Measurements from ENCODE around the gene JPT2. TPM values are rescaled to one million over a fixed set of nuclear protein-coding genes. Genes with fewer than 3 reads are reported as not detected.

The JPT2 gene
- total and polyA plus RNA-seq, 2 experiments from 2014 or later, result 9.2 to 52.0 TPM

DNA sequence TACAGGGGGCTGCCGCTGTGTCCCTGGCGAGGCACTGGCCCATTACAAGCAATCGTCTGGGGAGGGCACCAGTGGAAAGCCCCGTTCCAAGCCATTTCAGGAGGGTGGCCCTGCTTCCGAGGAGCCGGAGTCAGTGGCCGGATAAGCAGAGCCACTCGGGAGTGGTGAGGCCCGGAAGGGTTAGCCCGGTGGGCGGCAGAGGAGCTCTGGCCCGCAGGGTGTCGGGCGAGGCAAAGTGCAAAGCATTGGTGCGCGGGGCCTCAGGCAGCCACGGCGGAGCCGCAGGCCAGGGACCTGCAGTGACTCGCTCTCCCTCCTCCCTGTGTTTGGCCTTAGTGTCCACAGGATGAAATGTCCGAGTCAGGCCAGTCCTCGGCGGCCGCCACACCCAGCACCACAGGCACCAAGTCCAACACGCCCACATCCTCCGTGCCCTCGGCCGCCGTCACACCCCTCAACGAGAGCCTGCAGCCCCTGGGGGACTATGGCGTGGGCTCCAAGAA, 68.7 kb downstream of the JPT2 start:
- Histone ChIP-seq H4K20me1 (ENCODE audit: insufficient read depth, poor library complexity, severe bottlenecking) (no peaks in the 10 kb centered on the region), H3K36me3 (replicated peaks; ENCODE audit: insufficient read depth, low read depth) (no peaks in the 10 kb centered on the region), H3K4me3 (no peak overlapping the region), H3K9me2 (replicated peaks; ENCODE audit: insufficient read depth) (no peaks in the 10 kb centered on the region), H3K79me2 (no peaks in the 10 kb centered on the region), H3K27ac (no peak overlapping the region), H2AFZ (no peak overlapping the region), H3K4me1 (ENCODE audit: insufficient read depth) (no peaks in the 10 kb centered on the region), H3K9me3 (ENCODE audit: low read depth) (no peaks in the 10 kb centered on the region), H3K27me3 (no peaks in the 10 kb centered on the region), H3K4me2 (no peak overlapping the region)
- 95% methylated on average over 31 of the region's 31 CpGs for WGBS (ENCODE audit: low lambda C conversion rate, missing lambda C conversion rate)
- no peak for DNase-seq (ENCODE audit: low spot score)
- TF ChIP-seq, protein P1, sequence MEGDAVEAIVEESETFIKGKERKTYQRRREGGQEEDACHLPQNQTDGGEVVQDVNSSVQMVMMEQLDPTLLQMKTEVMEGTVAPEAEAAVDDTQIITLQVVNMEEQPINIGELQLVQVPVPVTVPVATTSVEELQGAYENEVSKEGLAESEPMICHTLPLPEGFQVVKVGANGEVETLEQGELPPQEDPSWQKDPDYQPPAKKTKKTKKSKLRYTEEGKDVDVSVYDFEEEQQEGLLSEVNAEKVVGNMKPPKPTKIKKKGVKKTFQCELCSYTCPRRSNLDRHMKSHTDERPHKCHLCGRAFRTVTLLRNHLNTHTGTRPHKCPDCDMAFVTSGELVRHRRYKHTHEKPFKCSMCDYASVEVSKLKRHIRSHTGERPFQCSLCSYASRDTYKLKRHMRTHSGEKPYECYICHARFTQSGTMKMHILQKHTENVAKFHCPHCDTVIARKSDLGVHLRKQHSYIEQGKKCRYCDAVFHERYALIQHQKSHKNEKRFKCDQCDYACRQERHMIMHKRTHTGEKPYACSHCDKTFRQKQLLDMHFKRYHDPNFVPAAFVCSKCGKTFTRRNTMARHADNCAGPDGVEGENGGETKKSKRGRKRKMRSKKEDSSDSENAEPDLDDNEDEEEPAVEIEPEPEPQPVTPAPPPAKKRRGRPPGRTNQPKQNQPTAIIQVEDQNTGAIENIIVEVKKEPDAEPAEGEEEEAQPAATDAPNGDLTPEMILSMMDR (IDR thresholded peaks at IDR 0.05; ENCODE audit: poor library complexity), result no peak
- TF ChIP-seq EZH2phosphoT487 (IDR thresholded peaks at IDR 0.05; ENCODE audit: low read depth, severe bottlenecking, unreplicated experiment) (no peak), EZH2 (IDR thresholded peaks at IDR 0.05; ENCODE audit: borderline replicate concordance) (no peak)

DNA sequence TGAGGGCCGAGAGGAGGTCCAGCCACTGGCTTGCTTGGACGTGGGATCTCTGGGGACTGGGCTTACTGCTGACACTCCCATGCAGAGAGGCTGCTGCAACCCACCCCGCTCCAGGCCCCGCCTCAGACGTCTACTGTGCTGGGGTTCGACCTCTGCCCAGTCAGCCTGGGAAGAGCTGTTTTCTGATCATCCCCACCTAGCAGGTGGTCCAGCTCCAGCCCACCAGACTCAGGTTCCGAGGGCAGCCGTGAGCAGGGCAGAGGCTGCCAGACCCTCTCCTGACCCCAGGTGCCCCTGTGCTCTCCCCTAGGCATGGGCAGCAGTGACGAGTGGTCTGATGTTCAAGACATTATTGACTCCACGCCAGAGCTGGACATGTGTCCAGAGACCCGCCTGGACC, 69.9 kb downstream of the JPT2 start:
- H3K4me2 ChIP-seq, result no peak overlapping the region
- DNase-seq (ENCODE audit: low spot score), result no peak
- H2AFZ ChIP-seq, result no peak overlapping the region
- no peaks in the 10 kb centered on the region for H3K4me1 ChIP-seq (ENCODE audit: insufficient read depth)
- TF ChIP-seq, protein P1 (IDR thresholded peaks at IDR 0.05; ENCODE audit: poor library complexity), result no peak
- no peak for TF ChIP-seq EZH2 (IDR thresholded peaks at IDR 0.05; ENCODE audit: borderline replicate concordance)
- H3K9me3 ChIP-seq (ENCODE audit: low read depth), result no peaks in the 10 kb centered on the region
- H3K27me3 ChIP-seq, result no peaks in the 10 kb centered on the region
- no peaks in the 10 kb centered on the region for H3K36me3 ChIP-seq (replicated peaks; ENCODE audit: insufficient read depth, low read depth)
- no peaks in the 10 kb centered on the region for H4K20me1 ChIP-seq (ENCODE audit: insufficient read depth, poor library complexity, severe bottlenecking)
- H3K79me2 ChIP-seq, result no peaks in the 10 kb centered on the region
- no peak overlapping the region for H3K4me3 ChIP-seq
- H3K9me2 ChIP-seq (replicated peaks; ENCODE audit: insufficient read depth), result no peaks in the 10 kb centered on the region
- no peak overlapping the region for H3K27ac ChIP-seq
- WGBS (ENCODE audit: low lambda C conversion rate, missing lambda C conversion rate), result 92% methylated on average over 11 of the region's 11 CpGs

DNA sequence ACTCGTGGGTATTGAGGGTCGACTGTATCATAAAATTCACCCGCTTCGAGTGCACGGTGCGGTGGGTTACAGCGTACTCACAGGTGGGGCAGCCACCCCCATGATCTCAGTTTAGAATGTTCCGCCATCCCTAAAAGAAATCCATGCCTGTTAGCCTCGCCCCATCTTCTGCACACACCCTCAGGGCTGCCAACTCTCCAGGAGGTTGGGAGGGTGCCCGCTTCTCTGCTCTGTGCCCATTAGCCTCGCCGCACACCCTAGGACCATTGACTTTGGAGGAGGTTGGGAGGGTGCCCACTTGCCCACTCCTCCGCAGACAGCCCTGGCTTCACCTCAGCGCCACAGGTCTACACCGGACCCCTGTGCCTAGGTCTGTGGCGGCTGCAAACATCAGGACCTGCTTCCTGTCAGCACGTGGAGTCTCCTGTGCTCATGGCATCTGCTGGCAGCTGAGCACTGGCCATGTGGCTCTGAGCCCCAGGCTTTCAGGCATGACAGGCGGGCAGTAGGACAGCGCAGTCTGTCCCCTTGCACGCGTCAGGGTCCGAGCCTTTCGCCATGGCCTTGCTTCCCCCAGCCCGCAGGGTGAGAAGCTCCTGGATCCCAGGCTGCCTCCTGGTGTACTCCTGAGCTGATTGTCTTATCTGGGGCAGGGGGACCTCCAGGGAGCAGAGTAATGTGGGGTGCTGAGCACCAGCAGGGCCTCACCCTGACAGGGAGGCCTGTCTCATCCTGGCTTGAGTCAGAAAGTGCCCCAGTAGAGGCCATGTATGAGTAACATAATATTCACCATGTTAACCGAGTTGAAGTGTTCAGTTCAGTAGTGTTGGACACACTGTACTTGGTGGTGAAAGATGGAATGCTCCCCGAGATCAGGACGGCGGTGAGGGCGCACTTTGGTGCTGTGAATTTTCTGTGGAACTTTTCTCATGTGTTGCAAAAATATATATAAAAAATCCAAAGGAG, 71.4 kb downstream of the JPT2 start:
- Histone ChIP-seq H4K20me1 (ENCODE audit: insufficient read depth, poor library complexity, severe bottlenecking) (no peaks in the 10 kb centered on the region), H3K9me2 (replicated peaks; ENCODE audit: insufficient read depth) (no peaks in the 10 kb centered on the region), H3K4me3 (no peak overlapping the region), H2AFZ (no peak overlapping the region), H3K36me3 (replicated peaks; ENCODE audit: insufficient read depth, low read depth) (no peaks in the 10 kb centered on the region), H3K27me3 (no peaks in the 10 kb centered on the region), H3K79me2 (no peaks in the 10 kb centered on the region), H3K27ac (no peak overlapping the region), H3K4me1 (ENCODE audit: insufficient read depth) (no peaks in the 10 kb centered on the region), H3K4me2 (no peak overlapping the region), H3K9me3 (ENCODE audit: low read depth) (no peaks in the 10 kb centered on the region)
- WGBS (ENCODE audit: low lambda C conversion rate, missing lambda C conversion rate), result 97% methylated on average over 29 of the region's 29 CpGs
- DNase-seq (ENCODE audit: low spot score), result no peak
- TF ChIP-seq EZH2phosphoT487 (IDR thresholded peaks at IDR 0.05; ENCODE audit: low read depth, severe bottlenecking, unreplicated experiment) (no peak), EZH2 (IDR thresholded peaks at IDR 0.05; ENCODE audit: borderline replicate concordance) (no peak)
- TF ChIP-seq, protein P1 (IDR thresholded peaks at IDR 0.05; ENCODE audit: poor library complexity), result no peak

Small RNA genes within 50 kb of the gene (microRNA-seq; reads per million reads assigned to microRNA genes)
- 17.9 reads per million, percentile 36 among the genes with 10 or more reads in this experiment for gene MIR3177

Small RNA genes within 50 kb of the gene (small RNA-seq; reads per million reads assigned to genes)
- gene MIR3177, result 0.87 reads per million, percentile 66 among the genes with 10 or more reads in this experiment

Other genes with a start within 250 kb of the JPT2 start
- gene PERCC1, start 247.2 kb upstream of the JPT2 start, total RNA-seq, result 2.0 and 2.5 TPM in 2 replicates
- gene PERCC1, start 247.2 kb upstream of the JPT2 start, polyA plus RNA-seq, result not detected in 2 replicates
- 0.33 and 0.64 TPM in 2 replicates for gene CCDC154, start 233.7 kb upstream of the JPT2 start, total RNA-seq
- 1.6 and 4.6 TPM in 2 replicates for gene CCDC154, start 233.7 kb upstream of the JPT2 start, polyA plus RNA-seq
- 47.4 and 56.3 TPM in 2 replicates for gene CLCN7, start 203.3 kb upstream of the JPT2 start, total RNA-seq
- gene CLCN7, start 203.3 kb upstream of the JPT2 start, polyA plus RNA-seq, result 107 and 127 TPM in 2 replicates
- gene PTX4, start 189.3 kb upstream of the JPT2 start, total RNA-seq, result not detected in 2 replicates
- not detected in 2 replicates for gene PTX4, start 189.3 kb upstream of the JPT2 start, polyA plus RNA-seq
- gene TELO2, start 184.9 kb upstream of the JPT2 start, total RNA-seq, result 12.0 and 22.8 TPM in 2 replicates
- gene TELO2, start 184.9 kb upstream of the JPT2 start, polyA plus RNA-seq, result 50.9 and 60.3 TPM in 2 replicates
- gene TMEM204, start 144.6 kb upstream of the JPT2 start, total RNA-seq, result 4.7 and 5.4 TPM in 2 replicates
- 2.7 and 4.3 TPM in 2 replicates for gene TMEM204, start 144.6 kb upstream of the JPT2 start, polyA plus RNA-seq
- 18.8 and 21.5 TPM in 2 replicates for gene IFT140, start 66.2 kb upstream of the JPT2 start, total RNA-seq
- gene IFT140, start 66.2 kb upstream of the JPT2 start, polyA plus RNA-seq, result 18.5 and 22.9 TPM in 2 replicates
- 7.0 and 8.2 TPM in 2 replicates for gene CRAMP1, start 65.9 kb upstream of the JPT2 start, total RNA-seq
- gene CRAMP1, start 65.9 kb upstream of the JPT2 start, polyA plus RNA-seq, result 6.7 and 9.9 TPM in 2 replicates
- gene MAPK8IP3, start 27.9 kb downstream of the JPT2 start, total RNA-seq, result 25.4 and 42.3 TPM in 2 replicates
- 44.9 and 71.9 TPM in 2 replicates for gene MAPK8IP3, start 27.9 kb downstream of the JPT2 start, polyA plus RNA-seq
- gene NME3, start 93.3 kb downstream of the JPT2 start, total RNA-seq, result 34.8 and 51.7 TPM in 2 replicates
- gene NME3, start 93.3 kb downstream of the JPT2 start, polyA plus RNA-seq, result 86.6 and 104 TPM in 2 replicates
- 12.0 and 17.7 TPM in 2 replicates for gene EME2, start 94.5 kb downstream of the JPT2 start, total RNA-seq
- gene EME2, start 94.5 kb downstream of the JPT2 start, polyA plus RNA-seq, result 20.8 and 28.2 TPM in 2 replicates
- 115 and 116 TPM in 2 replicates for gene MRPS34, start 94.9 kb downstream of the JPT2 start, total RNA-seq
- gene MRPS34, start 94.9 kb downstream of the JPT2 start, polyA plus RNA-seq, result 155 TPM in 2 replicates
- 34.4 and 38.8 TPM in 2 replicates for gene SPSB3, start 104.3 kb downstream of the JPT2 start, total RNA-seq
- gene SPSB3, start 104.3 kb downstream of the JPT2 start, polyA plus RNA-seq, result 64.6 and 76.4 TPM in 2 replicates
- gene NUBP2, start 104.7 kb downstream of the JPT2 start, total RNA-seq, result 72.7 and 85.4 TPM in 2 replicates
- gene NUBP2, start 104.7 kb downstream of the JPT2 start, polyA plus RNA-seq, result 92.9 and 101 TPM in 2 replicates
- 10.6 and 11.2 TPM in 2 replicates for gene IGFALS, start 115.4 kb downstream of the JPT2 start, total RNA-seq
- gene IGFALS, start 115.4 kb downstream of the JPT2 start, polyA plus RNA-seq, result 10.7 and 12.6 TPM in 2 replicates
- 55.6 and 69.3 TPM in 2 replicates for gene HAGH, start 148.5 kb downstream of the JPT2 start, total RNA-seq
- gene HAGH, start 148.5 kb downstream of the JPT2 start, polyA plus RNA-seq, result 91.7 and 113 TPM in 2 replicates
- 80.6 and 101 TPM in 2 replicates for gene FAHD1, start 148.9 kb downstream of the JPT2 start, total RNA-seq
- gene FAHD1, start 148.9 kb downstream of the JPT2 start, polyA plus RNA-seq, result 59.4 and 76.6 TPM in 2 replicates
- gene MEIOB, start 193.9 kb downstream of the JPT2 start, total RNA-seq, result 0.60 TPM in 1 of 2 replicates, not detected in the other
- 0.28 TPM in 1 of 2 replicates, not detected in the other for gene MEIOB, start 193.9 kb downstream of the JPT2 start, polyA plus RNA-seq
- not detected in 2 replicates for gene HS3ST6, start 240.1 kb downstream of the JPT2 start, total RNA-seq
- gene HS3ST6, start 240.1 kb downstream of the JPT2 start, polyA plus RNA-seq, result 0.41 and 0.63 TPM in 2 replicates

Measured in hepatocyte (in vitro differentiated cells).